Activated CD4-positive, alpha-beta memory T cell treated with anti-CD3 and anti-CD28 coated beads for 36 hours (primary cell): ENCODE data around the gene HOXD12. TPM values are rescaled to one million over a fixed set of nuclear protein-coding genes. Genes with fewer than 3 reads are reported as not detected.
A peak's percentile ranks its signal among the peaks of the same experiment; 100 is the strongest.

Experiments used
- CTCF ChIA-PET: fragments of 350-600 bp; sonication (Branson Sonifier 250); formaldehyde crosslinking; loops from one replicate; lab custom pipeline; 2021; ENCODE audit warnings: antibody characterized with exemption, inconsistent platforms; lab: Charles Lee
- POLR2A ChIA-PET: fragments of 350-600 bp; sonication (Branson Sonifier 250); formaldehyde crosslinking; loops from one replicate; lab custom pipeline; 2021; ENCODE audit warnings: antibody characterized with exemption; lab: Charles Lee
- DNase-seq: peaks from one replicate; pipeline ENCODE4 v3.0.0-alpha.2; 2020
- H3K27ac Mint-ChIP-seq: one replicate; pipeline ENCODE4 v1.8.0; 2021; ENCODE audit warnings: mixed read lengths
- H3K27me3 Mint-ChIP-seq: one replicate; pipeline ENCODE4 v1.8.0; 2021; ENCODE audit warnings: mixed read lengths
- H3K36me3 Mint-ChIP-seq: one replicate; pipeline ENCODE4 v1.8.0; 2021; ENCODE audit warnings: mixed read lengths
- H3K4me1 Mint-ChIP-seq: one replicate; pipeline ENCODE4 v1.8.0; 2021; ENCODE audit warnings: low read depth, mixed read lengths
- H3K4me3 Mint-ChIP-seq: one replicate; pipeline ENCODE4 v1.8.0; 2021; ENCODE audit warnings: mild to moderate bottlenecking, mixed read lengths
- H3K9me3 Mint-ChIP-seq: one replicate; pipeline ENCODE4 v1.8.0; 2021; ENCODE audit warnings: mixed read lengths
- intact Hi-C: fragments of 100-400 bp; cut with micrococcal nuclease; formaldehyde crosslinking; loops from one replicate; pipeline ENCODE4 v1.15.1; 2023
- total RNA-seq, 2 experiments: library from RNA; stranded (reverse); gene quantifications; one replicate each; pipeline ENCODE4 v1.2.3, GENCODE V29; 2021

Gene HOXD12
- total RNA-seq, 2 experiments from 2014 or later, result not detected

DNA sequence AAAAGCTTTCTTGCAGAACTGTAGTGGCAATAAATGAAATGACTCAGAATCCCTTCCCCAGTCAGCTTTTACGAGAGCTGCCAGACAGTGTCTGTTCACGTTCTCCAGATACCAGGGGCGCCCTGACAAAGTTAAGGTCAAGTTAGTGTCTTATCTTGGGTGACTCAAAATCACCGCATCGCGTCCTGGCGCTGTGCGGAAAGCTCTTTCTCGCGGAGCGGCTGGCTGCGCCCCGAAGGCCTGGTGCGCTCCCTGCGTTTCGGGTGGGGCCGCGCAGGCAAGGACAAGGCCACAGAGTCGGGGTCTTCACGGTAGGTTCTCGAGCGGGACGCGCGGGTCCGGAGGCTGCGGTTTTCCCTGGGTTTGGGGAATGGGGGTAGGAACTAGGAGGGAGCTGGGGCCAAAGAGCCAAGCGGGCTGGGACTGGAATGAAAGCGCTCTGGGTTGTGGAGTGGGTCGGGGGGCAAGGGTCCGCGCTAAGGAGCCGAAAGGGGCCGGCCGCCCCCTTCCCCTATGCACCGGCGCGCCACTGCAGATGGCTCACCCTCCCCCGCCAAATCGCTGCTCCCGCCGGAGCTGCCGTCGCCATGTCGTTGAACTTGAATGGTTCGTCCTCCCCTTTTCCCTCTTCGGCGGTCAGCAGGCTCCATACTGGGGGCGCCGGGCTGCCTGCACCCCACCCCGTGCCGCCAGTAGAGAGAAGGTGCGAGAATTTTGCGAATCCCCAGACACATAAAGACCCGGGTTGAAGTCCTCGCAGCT lies 4.9 kb downstream of the HOXD12 start:
- peaks cover 30% of the 10 kb centered on the region for H3K4me1 Mint-ChIP-seq
- peaks cover 80% of the 10 kb centered on the region for H3K27me3 Mint-ChIP-seq
- DNase-seq, result no peak
- no peak overlapping the region for H3K4me3 Mint-ChIP-seq
- intact Hi-C loops, result no loop called here
- CTCF ChIA-PET, result interaction anchor here (1.0 to 2.0 kb wide), 3 partner anchors 10 to 36 kb away, joined by 3 to 5 read pairs (median 3); no protein-coding TSS in a partner anchor
- POLR2A ChIA-PET, result no interaction called here
- no peak overlapping the region for H3K27ac Mint-ChIP-seq
- H3K36me3 Mint-ChIP-seq, result peaks cover 5% of the 10 kb centered on the region
- H3K9me3 Mint-ChIP-seq, result no peaks in the 10 kb centered on the region

DNA sequence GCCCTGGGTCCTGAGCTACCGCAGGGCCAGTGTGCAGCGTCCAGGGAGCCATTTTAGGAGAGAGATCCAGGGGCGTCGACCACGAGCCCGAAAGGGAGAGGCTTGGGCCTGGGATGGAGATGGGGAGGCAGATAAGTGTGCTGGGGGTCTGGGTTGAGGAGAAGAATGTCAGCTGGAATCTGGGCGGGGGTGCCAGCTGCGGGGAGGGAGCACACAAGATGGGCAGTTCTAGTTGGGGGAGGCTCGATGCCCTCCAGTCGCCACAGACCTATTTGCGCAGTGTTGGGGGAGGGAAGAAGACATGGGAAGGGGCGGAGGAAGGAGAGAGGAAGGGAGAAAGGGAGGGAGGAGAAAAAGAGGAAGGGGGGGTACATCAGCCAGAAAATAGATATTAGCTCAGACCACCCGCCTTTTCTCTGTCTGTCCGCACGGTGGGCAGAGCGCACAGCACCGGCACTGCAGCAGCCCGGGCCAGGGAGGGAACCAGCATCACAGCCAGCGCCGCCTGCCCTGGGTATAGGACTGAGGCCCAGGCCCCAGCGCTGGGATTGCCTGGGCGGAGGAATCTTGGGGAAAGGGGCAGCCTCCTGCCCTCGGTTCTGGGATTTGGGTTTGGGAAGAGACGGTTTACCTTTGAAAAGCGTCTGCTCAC lies 5.6 kb downstream of the HOXD12 start:
- Mint-ChIP-seq H3K4me1 (peaks cover 30% of the 10 kb centered on the region), H3K9me3 (no peaks in the 10 kb centered on the region), H3K4me3 (no peak overlapping the region), H3K27ac (no peak overlapping the region), H3K27me3 (peaks cover 84% of the 10 kb centered on the region), H3K36me3 (peaks cover 5% of the 10 kb centered on the region)
- intact Hi-C loops, result no loop called here
- POLR2A ChIA-PET, result no interaction called here
- CTCF ChIA-PET, result interaction anchor here (1.0 kb wide), 2 partner anchors 9 to 36 kb away, joined by 3 read pairs; no protein-coding TSS in a partner anchor
- no peak for DNase-seq

GRCh38 chr2:176105730-176106580 lies 6.4 kb downstream of the HOXD12 start:
- POLR2A ChIA-PET, result no interaction called here
- peaks cover 82% of the 10 kb centered on the region for H3K27me3 Mint-ChIP-seq
- CTCF ChIA-PET, result no interaction called here

GRCh38 chr2:176106581-176107539 lies 7.3 kb downstream of the HOXD12 start, which contains the start of gene HOXD11:
Gene HOXD11, plus strand, starts transcription at chr2:176107280. Its CDS starts 76 bp downstream, at chr2:176107356.
- no peak within 1 kb of the TSS for H3K27ac Mint-ChIP-seq
- ChIA-PET POLR2A (no interaction called here), CTCF (no interaction called here)
- intact Hi-C loops, result no loop called here
- H3K9me3 Mint-ChIP-seq, result no peaks in the 10 kb centered on the region
- peaks cover 5% of the 10 kb centered on the region for H3K36me3 Mint-ChIP-seq
- peak within 1 kb of the TSS; percentile 12 for H3K4me3 Mint-ChIP-seq
- peaks cover 82% of the 10 kb centered on the region for H3K27me3 Mint-ChIP-seq
- peaks cover 30% of the 10 kb centered on the region for H3K4me1 Mint-ChIP-seq
- no peak for DNase-seq

More at GRCh38 chr2:176105730-176106580, 6.4 kb downstream of the HOXD12 start:
- Mint-ChIP-seq H3K4me1 (peaks cover 30% of the 10 kb centered on the region), H3K27ac (no peak overlapping the region), H3K9me3 (no peaks in the 10 kb centered on the region), H3K36me3 (peaks cover 5% of the 10 kb centered on the region), H3K4me3 (no peak overlapping the region)
- no peak for DNase-seq
- intact Hi-C loops, result no loop called here

DNA sequence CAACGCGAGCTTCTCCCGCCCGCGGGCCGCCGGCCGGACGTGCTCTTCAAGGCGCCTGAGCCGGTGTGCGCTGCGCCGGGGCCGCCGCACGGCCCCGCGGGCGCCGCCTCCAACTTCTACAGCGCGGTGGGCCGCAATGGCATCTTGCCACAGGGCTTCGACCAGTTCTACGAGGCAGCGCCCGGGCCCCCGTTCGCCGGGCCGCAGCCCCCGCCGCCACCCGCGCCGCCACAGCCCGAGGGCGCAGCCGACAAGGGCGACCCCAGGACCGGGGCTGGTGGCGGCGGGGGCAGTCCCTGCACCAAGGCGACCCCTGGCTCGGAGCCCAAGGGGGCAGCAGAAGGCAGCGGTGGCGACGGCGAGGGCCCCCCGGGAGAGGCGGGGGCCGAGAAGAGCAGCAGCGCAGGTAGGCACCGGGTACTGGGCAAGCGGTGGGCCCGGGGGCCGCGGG lies 8.2 kb downstream of the HOXD12 start:
- CTCF ChIA-PET, result no interaction called here
- no peak overlapping the region for H3K4me3 Mint-ChIP-seq
- peaks cover 80% of the 10 kb centered on the region for H3K27me3 Mint-ChIP-seq
- DNase-seq, result no peak
- no peak overlapping the region for H3K27ac Mint-ChIP-seq
- H3K36me3 Mint-ChIP-seq, result peaks cover 5% of the 10 kb centered on the region
- H3K4me1 Mint-ChIP-seq, result peaks cover 30% of the 10 kb centered on the region
- intact Hi-C loops, result no loop called here
- H3K9me3 Mint-ChIP-seq, result no peaks in the 10 kb centered on the region
- POLR2A ChIA-PET, result no interaction called here

- POLR2A ChIA-PET, result no interaction called here
Observed at GRCh38 chr2:176109192-176109901, 9.8 kb downstream of the HOXD12 start.

GRCh38 chr2:176109946-176110345 lies 10.4 kb downstream of the HOXD12 start:
- CTCF ChIA-PET, result interaction anchor here (0.8 to 1.9 kb wide), 6 partner anchors 10 to 542 kb away, joined by 3 to 8 read pairs (median 7); no protein-coding TSS in a partner anchor
- H3K27me3 Mint-ChIP-seq, result peaks cover 84% of the 10 kb centered on the region
- H3K4me3 Mint-ChIP-seq, result no peak overlapping the region
- intact Hi-C loops, result loop anchor here (2.0 to 5.0 kb wide), 2 partner anchors 25 to 52 kb away; no protein-coding TSS in a partner anchor
- no peak overlapping the region for H3K27ac Mint-ChIP-seq
- H3K4me1 Mint-ChIP-seq, result peaks cover 23% of the 10 kb centered on the region
- H3K36me3 Mint-ChIP-seq, result peaks cover 5% of the 10 kb centered on the region
- DNase-seq, result no peak
- POLR2A ChIA-PET, result no interaction called here
- no peaks in the 10 kb centered on the region for H3K9me3 Mint-ChIP-seq

More at GRCh38 chr2:176109192-176109901, 9.8 kb downstream of the HOXD12 start:
- DNase-seq, result no peak
- Mint-ChIP-seq H3K9me3 (no peaks in the 10 kb centered on the region), H3K27ac (no peak overlapping the region), H3K4me1 (peaks cover 26% of the 10 kb centered on the region), H3K4me3 (no peak overlapping the region), H3K36me3 (peaks cover 5% of the 10 kb centered on the region), H3K27me3 (peaks cover 84% of the 10 kb centered on the region)
- intact Hi-C loops, result no loop called here
- CTCF ChIA-PET, result interaction anchor here (1.6 to 1.8 kb wide), 3 partner anchors 11 to 346 kb away, joined by 7 to 8 read pairs (median 7); no protein-coding TSS in a partner anchor

DNA sequence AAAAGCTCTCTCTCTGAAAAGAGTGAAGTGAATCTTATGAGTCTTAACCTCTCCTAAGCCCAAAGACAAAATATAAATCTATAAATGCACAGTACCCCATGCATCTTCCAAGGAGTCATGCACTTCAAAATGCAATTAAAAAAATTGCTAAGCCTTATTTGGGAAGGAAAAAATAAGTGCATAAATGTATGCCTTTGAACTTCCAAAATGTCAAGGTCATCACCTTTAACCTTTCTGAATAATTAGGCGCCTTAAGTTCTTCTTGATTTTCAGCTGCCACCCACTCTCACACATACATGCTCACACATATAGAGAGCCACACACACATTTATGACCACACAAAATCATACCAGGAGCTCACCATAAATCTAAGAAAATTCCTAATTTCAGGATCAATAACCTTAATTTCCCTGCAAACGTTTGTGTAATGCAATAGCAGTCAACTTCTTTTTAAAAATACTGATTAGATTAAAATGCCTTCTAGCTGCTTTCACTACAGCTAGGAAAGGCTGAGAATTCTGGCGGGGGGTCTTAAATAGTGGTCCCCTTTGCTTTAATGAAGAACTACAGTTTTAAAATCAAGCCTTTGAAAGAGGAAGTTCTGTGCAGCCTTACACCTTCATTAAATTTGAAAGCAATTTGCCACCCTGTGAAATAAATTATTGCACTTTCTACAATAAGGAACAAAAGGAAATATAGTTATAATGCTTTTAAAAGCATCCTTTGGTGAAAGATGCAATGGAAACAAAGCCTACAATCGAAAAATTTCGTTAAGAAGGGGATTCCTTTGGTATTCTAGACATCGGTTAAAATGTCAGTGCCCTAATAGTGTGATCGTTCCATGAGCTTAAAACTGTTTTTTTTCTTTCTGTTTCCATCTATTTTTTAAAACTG lies 11.1 kb downstream of the HOXD12 start:
- Mint-ChIP-seq H3K4me1 (peaks cover 18% of the 10 kb centered on the region), H3K27ac (no peak overlapping the region), H3K36me3 (peaks cover 5% of the 10 kb centered on the region), H3K4me3 (peak overlapping the region; percentile 8), H3K9me3 (no peaks in the 10 kb centered on the region), H3K27me3 (peaks cover 81% of the 10 kb centered on the region)
- ChIA-PET POLR2A (no interaction called here), CTCF (interaction anchor here (0.8 to 1.9 kb wide), 9 partner anchors 8 to 1037 kb away, joined by 3 to 13 read pairs (median 7); no protein-coding TSS in a partner anchor)
- DNase-seq, result no peak
- intact Hi-C loops, result loop anchor here (2.0 to 5.0 kb wide), 2 partner anchors 26 to 52 kb away; no protein-coding TSS in a partner anchor

DNA sequence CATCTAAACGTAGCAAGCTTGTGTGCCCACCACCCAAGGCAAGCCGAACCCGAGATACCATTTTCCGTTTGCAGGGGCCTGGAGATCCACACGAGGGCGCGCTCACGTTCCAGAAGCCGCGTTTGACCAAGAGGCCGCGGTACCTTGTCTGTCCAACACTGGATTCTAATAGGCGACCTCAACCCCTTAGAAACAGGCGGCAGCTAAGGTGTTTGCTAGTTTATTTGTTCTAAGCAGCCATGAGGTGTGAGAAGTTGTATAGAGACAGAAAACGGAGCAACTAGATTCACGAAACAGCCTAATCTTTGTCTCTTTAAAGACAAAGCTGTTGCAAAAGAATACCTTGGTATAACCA lies 11.7 kb downstream of the HOXD12 start:
- peak overlapping the region; percentile 8 for H3K4me3 Mint-ChIP-seq
- DNase-seq, result peak; percentile 49
- intact Hi-C loops, result loop anchor here (2.0 to 5.0 kb wide), 2 partner anchors 26 to 51 kb away; no protein-coding TSS in a partner anchor
- no peak overlapping the region for H3K27ac Mint-ChIP-seq
- H3K27me3 Mint-ChIP-seq, result peaks cover 80% of the 10 kb centered on the region
- ChIA-PET POLR2A (no interaction called here), CTCF (interaction anchor here (1.0 to 1.9 kb wide), 7 partner anchors 8 to 541 kb away, joined by 3 to 13 read pairs (median 7); no protein-coding TSS in a partner anchor)
- peaks cover 13% of the 10 kb centered on the region for H3K4me1 Mint-ChIP-seq
- peaks cover 5% of the 10 kb centered on the region for H3K36me3 Mint-ChIP-seq
- no peaks in the 10 kb centered on the region for H3K9me3 Mint-ChIP-seq
